ENCODE data around the gene ZNF616.

- TF ChIP-seq CTCF (conservative IDR thresholded peaks at IDR 0.05 in 1 of 2, IDR thresholded peaks at IDR 0.05 in 1 of 2; ENCODE audit: extremely low read depth in 1 of 2, insufficient read depth in 1 of 2, low read depth in 1 of 2, low read length in 2 of 2) (no peak), EZH2 (IDR thresholded peaks at IDR 0.05; ENCODE audit: borderline replicate concordance, low read length) (no peak)
These were observed 69.2 kb downstream of the ZNF616 start for GRCh38 chr19:52070496-52070895.

Data from mammary epithelial cell (primary cell).